GM11168 (cell line): ENCODE measurements around the gene PDLIM3.
"Not testable (repeated sequence)": the region's sequence is repeated elsewhere in the genome, so short reads cannot be mapped to it uniquely, and the experiment has no call there.

ENCODE experiments used
- in situ Hi-C: fragments of 300-500 bp; cut with MboI; formaldehyde crosslinking; loops from one replicate; pipeline ENCODE4 v1.12.0; 2022; ENCODE audit warnings: low sequenced_read_pairs; ENCODE audit not compliant: unreplicated experiment

PDLIM3 gene

GRCh38 chr4:185524888-185525863 lies 10.1 kb downstream of the PDLIM3 start:
- in situ Hi-C loops, result no loop called here

- in situ Hi-C loops, result no loop called here
Observed at GRCh38 chr4:185523862-185524261, 11.4 kb downstream of the PDLIM3 start.

- in situ Hi-C loops, result no loop called here
Observed at GRCh38 chr4:185522451-185522850, 12.9 kb downstream of the PDLIM3 start.

- in situ Hi-C loops, result no loop called here
Observed at GRCh38 chr4:185520119-185520518, 15.2 kb downstream of the PDLIM3 start.

GRCh38 chr4:185518494-185518893 lies 16.8 kb downstream of the PDLIM3 start:
- in situ Hi-C loops, result no loop called here

GRCh38 chr4:185518069-185518468 lies 17.2 kb downstream of the PDLIM3 start:
- in situ Hi-C loops, result no loop called here

GRCh38 chr4:185515248-185515647 lies 20.1 kb downstream of the PDLIM3 start:
- in situ Hi-C loops, result no loop called here

GRCh38 chr4:185514182-185514697 lies 21.1 kb downstream of the PDLIM3 start:
- in situ Hi-C loops, result no loop called here

- in situ Hi-C loops, result no loop called here
Observed at GRCh38 chr4:185513489-185514181, 21.7 kb downstream of the PDLIM3 start.

GRCh38 chr4:185512516-185512915 lies 22.8 kb downstream of the PDLIM3 start:
- in situ Hi-C loops, result no loop called here

- in situ Hi-C loops, result not testable (repeated sequence)
Observed at GRCh38 chr4:185511243-185511642, 24.1 kb downstream of the PDLIM3 start.

GRCh38 chr4:185510806-185511205 lies 24.5 kb downstream of the PDLIM3 start:
- in situ Hi-C loops, result no loop called here

- in situ Hi-C loops, result no loop called here
Observed at GRCh38 chr4:185508181-185508580, 27.1 kb downstream of the PDLIM3 start.

GRCh38 chr4:185506422-185506821 lies 28.9 kb downstream of the PDLIM3 start:
- in situ Hi-C loops, result no loop called here

GRCh38 chr4:185504098-185505047 lies 30.9 kb downstream of the PDLIM3 start:
- in situ Hi-C loops, result no loop called here

- in situ Hi-C loops, result no loop called here
Observed at GRCh38 chr4:185502386-185502785, 32.9 kb downstream of the PDLIM3 start.

GRCh38 chr4:185500576-185500975 lies 34.7 kb downstream of the PDLIM3 start:
- in situ Hi-C loops, result no loop called here

- in situ Hi-C loops, result no loop called here
Observed at GRCh38 chr4:185500035-185500434, 35.3 kb downstream of the PDLIM3 start.

GRCh38 chr4:185488650-185489049 lies 46.7 kb downstream of the PDLIM3 start:
- in situ Hi-C loops, result loop anchor here (10.0 kb wide), 1 partner anchor 96 kb away; no protein-coding TSS in a partner anchor

- in situ Hi-C loops, result loop anchor here (10.0 kb wide), 1 partner anchor 103 kb away; no protein-coding TSS in a partner anchor
Observed at GRCh38 chr4:185481401-185481800, 53.9 kb downstream of the PDLIM3 start.
